Bronchial epithelial cell (primary cell): Measurements from ENCODE around the gene DNAJB5. TPM values are rescaled to one million over a fixed set of nuclear protein-coding genes. Genes with fewer than 3 reads are reported as not detected.

Source experiments
- DNase-seq: peaks from one replicate; pipeline ENCODE4 v3.0.0-alpha.2; 2010; ENCODE audit warnings: low read depth
- FAIRE-seq: peaks from 2 replicates; lab custom pipeline; 2011; peaks lifted over from hg19 to GRCh38; lab: Jason Lieb, UNC
- H3K27me3 ChIP-seq: 2 replicates; pipeline ENCODE4 v1.5.1; 2011; ENCODE audit warnings: low read length; ENCODE audit not compliant: control insufficient read depth, insufficient read depth
- H3K36me3 ChIP-seq: 2 replicates; pipeline ENCODE4 v1.5.1; 2011; ENCODE audit warnings: low read length; ENCODE audit not compliant: control insufficient read depth, insufficient read depth
- H3K4me3 ChIP-seq: 2 replicates; pipeline ENCODE4 v1.5.1; 2011; ENCODE audit warnings: mild to moderate bottlenecking, low read depth, low read length, control low read depth
- CTCF ChIP-seq: IDR thresholded peaks from 2 replicates; pipeline ENCODE4 v1.5.1; 2011; ENCODE audit warnings: mild to moderate bottlenecking, moderate library complexity, low read length, control low read depth, inconsistent platforms; ENCODE audit not compliant: insufficient read depth, severe bottlenecking
- total RNA-seq: library from RNA; depleted of rRNA; stranded (reverse); fragments of >200 nt; gene quantifications from 2 replicates; pipeline ENCODE4 v1.2.1, GENCODE V29; 2014

Gene DNAJB5
- total RNA-seq, 1 donor from 2014 or later, result 8.2 TPM

- TF ChIP-seq CTCF, result no peak
- FAIRE-seq (no peak), DNase-seq (peak; percentile 58)
- H3K27me3 ChIP-seq, result no peaks in the 10 kb centered on the region
- peaks cover 2% of the 10 kb centered on the region for H3K36me3 ChIP-seq
- H3K4me3 ChIP-seq, result no peak overlapping the region
Measured at GRCh38 chr9:35035851-35036701, 46.5 kb downstream of the DNAJB5 start.

GRCh38 chr9:35042081-35042604 lies 52.6 kb downstream of the DNAJB5 start:
- Histone ChIP-seq H3K27me3 (no peaks in the 10 kb centered on the region), H3K4me3 (no peak overlapping the region), H3K36me3 (peaks cover 1% of the 10 kb centered on the region)
- DNase-seq (peak; percentile 88), FAIRE-seq (no peak)
- no peak for TF ChIP-seq CTCF

GRCh38 chr9:35042891-35043545 lies 53.5 kb downstream of the DNAJB5 start:
- no peaks in the 10 kb centered on the region for H3K27me3 ChIP-seq
- no peak for TF ChIP-seq CTCF
- no peak for DNase-seq
- peaks cover 1% of the 10 kb centered on the region for H3K36me3 ChIP-seq
- H3K4me3 ChIP-seq, result no peak overlapping the region
- FAIRE-seq, result no peak

- no peak for DNase-seq
- no peak for FAIRE-seq
- H3K27me3 ChIP-seq, result no peaks in the 10 kb centered on the region
- no peak for TF ChIP-seq CTCF
- no peak overlapping the region for H3K4me3 ChIP-seq
- peaks cover 1% of the 10 kb centered on the region for H3K36me3 ChIP-seq
Measured at GRCh38 chr9:35044071-35044470, 54.5 kb downstream of the DNAJB5 start.

Other genes with a start within 250 kb of the DNAJB5 start
- 0.13 and 0.26 TPM in 2 replicates for gene PHF24, start 31.5 kb upstream of the DNAJB5 start, total RNA-seq
- gene VCP, start 82.9 kb downstream of the DNAJB5 start, total RNA-seq, result 320 and 342 TPM in 2 replicates
- gene FANCG, start 90.2 kb downstream of the DNAJB5 start, total RNA-seq, result 7.6 and 9.7 TPM in 2 replicates
- gene PIGO, start 106.8 kb downstream of the DNAJB5 start, total RNA-seq, result 22.9 and 25.3 TPM in 2 replicates
- 165 and 248 TPM in 2 replicates for gene STOML2, start 113.4 kb downstream of the DNAJB5 start, total RNA-seq
- 10.3 and 12.2 TPM in 2 replicates for gene ATOSB, start 126.1 kb downstream of the DNAJB5 start, total RNA-seq
- gene UNC13B, start 172.3 kb downstream of the DNAJB5 start, total RNA-seq, result 16.8 and 30.6 TPM in 2 replicates